Peyer's patch (tissue), 4 donors: ENCODE measurements around the gene CYP1B1.

ENCODE experiments used
- POLR2A ChIP-seq, 2 donors: fragments of 450-650 bp; IDR thresholded peaks; one replicate each; pipeline ENCODE4 v1.5.1; 2017; ENCODE audit warnings: antibody characterized with exemption in 2 of 2, mild to moderate bottlenecking in 2 of 2, moderate library complexity in 2 of 2
- TF ChIP-seq, protein P1 (sequence below), 6 experiments: fragments of 450-650 bp in 4 of 6; fragments of 200-600 bp in 2 of 6; sonication (generic) in 1 of 6; IDR thresholded peaks; one replicate each; pipeline ENCODE4 v1.5.1; 2017 to 2019; ENCODE audit warnings: antibody characterized with exemption in 6 of 6, mild to moderate bottlenecking in 3 of 6, moderate library complexity in 1 of 6

DNA sequence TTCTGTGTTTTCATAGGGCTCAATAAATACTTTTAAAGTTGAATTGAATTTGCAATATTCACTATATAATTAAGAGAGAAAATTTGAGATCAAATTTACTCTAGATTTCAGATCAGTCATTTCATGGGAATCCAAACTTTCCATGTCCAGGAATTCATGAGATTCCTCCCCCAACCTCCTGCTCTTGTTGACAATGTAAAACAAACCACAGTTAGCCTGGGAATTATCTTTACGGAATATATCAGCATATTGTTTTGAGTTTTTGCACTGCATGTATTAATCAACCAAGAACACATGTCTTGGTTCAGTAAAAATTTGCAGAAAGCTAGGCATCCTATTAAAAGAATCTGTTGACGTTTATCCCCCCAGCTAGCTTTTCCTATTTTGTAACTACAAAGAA lies 42.3 kb downstream of the CYP1B1 start:
- TF ChIP-seq, protein P1, sequence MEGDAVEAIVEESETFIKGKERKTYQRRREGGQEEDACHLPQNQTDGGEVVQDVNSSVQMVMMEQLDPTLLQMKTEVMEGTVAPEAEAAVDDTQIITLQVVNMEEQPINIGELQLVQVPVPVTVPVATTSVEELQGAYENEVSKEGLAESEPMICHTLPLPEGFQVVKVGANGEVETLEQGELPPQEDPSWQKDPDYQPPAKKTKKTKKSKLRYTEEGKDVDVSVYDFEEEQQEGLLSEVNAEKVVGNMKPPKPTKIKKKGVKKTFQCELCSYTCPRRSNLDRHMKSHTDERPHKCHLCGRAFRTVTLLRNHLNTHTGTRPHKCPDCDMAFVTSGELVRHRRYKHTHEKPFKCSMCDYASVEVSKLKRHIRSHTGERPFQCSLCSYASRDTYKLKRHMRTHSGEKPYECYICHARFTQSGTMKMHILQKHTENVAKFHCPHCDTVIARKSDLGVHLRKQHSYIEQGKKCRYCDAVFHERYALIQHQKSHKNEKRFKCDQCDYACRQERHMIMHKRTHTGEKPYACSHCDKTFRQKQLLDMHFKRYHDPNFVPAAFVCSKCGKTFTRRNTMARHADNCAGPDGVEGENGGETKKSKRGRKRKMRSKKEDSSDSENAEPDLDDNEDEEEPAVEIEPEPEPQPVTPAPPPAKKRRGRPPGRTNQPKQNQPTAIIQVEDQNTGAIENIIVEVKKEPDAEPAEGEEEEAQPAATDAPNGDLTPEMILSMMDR (IDR thresholded peaks at IDR 0.05), result no peak
- no peak for TF ChIP-seq POLR2A (IDR thresholded peaks at IDR 0.05)
